Activated CD8-positive, alpha-beta memory T cell treated with anti-CD3 and anti-CD28 coated beads, Interleukin-2, amount 50 U/mL, for 1 hour (primary cell): Measurements from ENCODE around the gene PPP2R2B.

Experiments used
- DNase-seq: peaks from one replicate; pipeline ENCODE4 v3.0.0-alpha.2; 2020; ENCODE audit errors: extremely low read depth

The PPP2R2B gene

DNA sequence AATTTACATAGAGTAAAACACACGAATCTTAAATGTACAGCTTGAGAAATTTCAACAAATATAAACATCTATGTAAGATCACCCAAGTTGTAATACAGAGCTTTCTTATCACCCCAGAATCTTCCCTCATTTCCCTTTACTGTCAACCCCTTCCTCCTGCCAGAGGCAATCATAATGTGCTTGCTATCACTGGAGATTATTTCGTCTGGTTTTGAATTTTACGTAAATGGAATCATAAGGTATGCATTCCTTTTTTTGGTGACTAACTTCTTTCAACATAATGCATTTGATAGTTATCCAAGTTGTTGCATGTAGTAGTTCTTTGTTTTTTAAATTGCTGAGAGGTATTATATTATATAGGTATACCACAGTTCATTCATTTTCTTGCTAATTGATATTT lies 325.1 kb downstream of the PPP2R2B start:
- no peak for DNase-seq

DNA sequence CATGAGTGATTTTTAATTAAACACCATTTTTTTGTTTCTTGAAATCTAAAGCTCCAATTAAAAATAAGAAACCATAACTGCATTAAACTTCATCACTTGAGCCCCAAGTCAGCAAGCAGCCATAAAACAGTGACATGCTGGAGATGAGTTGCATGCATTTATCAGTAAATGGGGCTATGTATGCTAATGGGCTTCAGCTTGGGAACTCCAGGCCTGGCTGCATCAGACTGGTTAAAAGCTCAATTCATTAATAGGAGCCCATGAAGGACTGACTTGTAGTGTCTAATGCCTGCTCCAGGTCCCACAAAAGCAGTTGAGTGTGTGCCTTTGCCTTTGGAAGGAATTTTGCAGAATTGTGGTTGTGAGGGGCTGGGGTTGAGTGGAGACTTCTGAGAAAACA lies 328.9 kb downstream of the PPP2R2B start:
- no peak for DNase-seq

DNA sequence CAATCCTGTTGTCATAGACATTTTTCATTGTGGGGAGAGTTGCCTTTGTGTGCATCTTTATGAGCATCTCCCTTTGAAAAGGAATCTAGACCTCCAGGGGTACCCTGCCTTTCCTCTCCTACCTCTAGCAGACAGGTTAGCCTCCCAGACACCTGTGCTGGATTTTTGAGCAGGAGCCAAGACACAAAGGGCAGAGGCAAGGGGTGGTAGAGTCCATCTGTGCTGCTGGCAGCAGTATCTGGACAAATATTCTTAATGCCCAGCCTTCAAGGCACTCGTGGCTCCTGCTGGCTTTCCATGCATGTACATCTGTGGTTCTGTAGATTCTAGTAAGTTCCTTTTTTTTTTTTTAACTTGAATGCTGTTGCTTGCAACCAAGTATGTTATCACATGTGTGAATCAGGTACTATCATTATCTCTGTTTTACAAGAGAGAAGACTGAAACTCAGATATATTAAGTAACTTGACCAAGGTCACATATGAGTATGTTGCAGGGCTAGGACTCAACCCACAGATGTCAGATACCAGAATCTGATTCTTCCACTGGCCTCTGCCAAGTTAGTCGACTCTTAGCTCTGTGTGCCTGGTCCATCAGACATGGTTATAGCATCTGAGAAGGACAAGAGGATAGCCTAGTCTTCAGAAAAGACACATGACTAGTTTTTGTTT lies 329.6 kb downstream of the PPP2R2B start:
- DNase-seq, result no peak

DNA sequence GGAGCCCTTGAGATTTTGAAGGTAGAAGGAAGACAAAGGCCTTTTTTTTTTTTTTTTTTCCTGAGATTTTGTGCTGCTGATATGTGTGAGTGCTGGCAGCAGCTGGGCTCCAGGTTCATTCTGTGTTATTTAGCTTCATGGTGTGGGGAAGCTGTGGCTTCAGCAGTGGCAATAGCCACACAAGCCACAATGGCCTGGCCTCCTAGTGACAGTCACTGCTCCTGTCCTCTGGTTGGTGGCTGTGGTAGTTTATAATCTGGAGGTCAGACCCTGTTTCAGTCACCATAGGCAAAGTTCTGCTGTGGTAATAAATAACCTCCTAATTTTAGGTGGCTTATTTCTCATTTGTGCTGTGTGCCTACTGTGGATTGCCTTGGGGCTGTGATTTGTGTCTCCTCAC lies 334.3 kb downstream of the PPP2R2B start:
- no peak for DNase-seq

DNA sequence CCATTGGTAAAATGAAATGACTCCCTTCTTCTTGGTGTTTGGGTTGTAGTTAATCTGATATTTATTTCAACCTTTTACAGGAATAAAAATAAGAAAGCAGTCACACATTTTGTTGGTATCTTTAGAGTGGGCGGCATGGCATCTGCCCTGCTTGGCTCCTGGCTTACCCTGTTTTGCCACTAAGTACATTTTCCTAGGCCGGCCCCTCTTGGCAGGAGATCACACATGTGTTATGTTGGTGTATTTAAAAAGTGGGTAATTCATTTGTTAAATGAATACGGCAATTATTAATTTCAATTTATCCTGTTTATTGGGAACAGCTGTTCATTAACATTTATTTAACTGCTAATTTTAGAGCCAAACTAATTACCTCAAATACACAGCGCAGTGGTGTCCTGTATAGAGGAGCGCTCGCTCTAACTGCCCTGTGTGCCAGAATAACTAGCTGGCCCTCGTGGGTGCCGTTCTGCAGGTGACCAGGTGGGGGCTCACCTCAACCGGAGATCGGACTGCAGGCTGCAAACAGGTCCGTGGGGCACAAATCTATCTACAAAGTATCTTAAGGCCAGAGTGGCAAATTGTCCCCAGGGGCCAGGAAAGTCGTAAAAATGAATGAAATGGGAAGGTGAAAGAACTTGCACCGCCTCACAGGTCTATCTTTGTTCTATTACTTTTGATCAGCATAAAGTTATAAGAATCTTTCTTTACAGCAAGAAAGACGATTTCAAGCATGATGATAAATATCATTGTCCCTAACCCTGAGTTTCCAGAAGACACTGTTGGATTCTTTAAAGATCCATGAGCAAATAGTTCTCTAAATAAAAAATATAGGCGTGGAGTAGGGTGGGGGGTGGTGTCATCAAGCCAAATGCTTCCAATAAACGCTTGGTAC lies 336.4 kb downstream of the PPP2R2B start:
- DNase-seq, result peak; percentile 17

DNA sequence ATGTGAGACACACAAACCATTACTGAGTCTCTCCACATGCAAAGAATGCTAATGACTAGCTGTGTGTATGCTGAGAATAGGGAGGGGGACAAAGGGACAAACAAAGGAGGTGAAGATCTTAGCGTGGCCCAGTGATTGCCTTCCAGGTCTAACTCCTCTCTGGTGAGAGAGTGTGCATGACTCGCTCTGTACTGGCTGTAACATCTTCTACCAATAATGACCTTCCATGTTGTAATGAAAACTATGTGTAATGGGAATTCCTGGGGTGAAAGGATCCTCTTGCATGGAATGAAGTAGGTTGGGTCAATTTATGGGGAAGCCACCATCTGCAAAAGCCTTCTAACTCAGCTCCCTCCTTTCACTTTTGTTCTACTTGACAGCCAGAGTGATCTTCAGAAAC lies 338.1 kb downstream of the PPP2R2B start:
- DNase-seq, result no peak

DNA sequence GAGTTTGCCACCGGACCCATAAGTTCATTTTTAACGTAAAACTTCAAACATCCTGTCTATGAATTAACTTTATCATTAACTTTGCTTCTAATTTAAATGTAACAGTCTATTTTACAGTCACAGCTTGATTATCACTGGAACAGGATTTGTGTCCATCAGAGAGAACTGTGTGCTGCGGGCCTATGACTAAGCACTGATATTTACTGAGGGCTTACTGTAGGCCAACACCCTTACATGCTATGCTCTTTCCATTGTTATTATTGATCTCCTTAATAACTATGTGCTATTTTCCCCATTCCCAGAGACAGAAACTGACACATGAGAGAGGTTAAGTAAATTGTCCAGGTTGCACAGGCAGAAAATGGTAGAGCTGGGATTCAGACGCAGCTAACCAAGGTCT lies 338.6 kb downstream of the PPP2R2B start:
- DNase-seq, result no peak

DNA sequence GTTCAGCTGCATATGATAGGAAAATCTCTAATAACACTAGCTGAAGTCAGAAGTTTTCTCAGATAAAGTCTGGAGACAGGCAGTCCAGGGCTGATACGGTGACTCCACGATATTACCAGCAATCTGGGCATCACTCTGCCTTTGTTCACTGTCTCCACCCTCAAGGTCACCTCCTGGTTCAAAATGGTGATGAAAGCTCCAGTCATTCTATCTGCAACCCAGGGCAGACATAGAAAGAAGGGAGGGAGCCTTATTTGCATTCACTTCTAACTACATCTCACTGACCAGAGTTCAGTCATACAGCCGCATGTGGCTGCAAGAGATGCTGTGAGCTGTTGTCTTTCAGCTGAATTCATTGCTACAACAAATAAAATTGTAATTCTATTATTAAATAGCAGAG lies 340.1 kb downstream of the PPP2R2B start:
- DNase-seq, result no peak

DNA sequence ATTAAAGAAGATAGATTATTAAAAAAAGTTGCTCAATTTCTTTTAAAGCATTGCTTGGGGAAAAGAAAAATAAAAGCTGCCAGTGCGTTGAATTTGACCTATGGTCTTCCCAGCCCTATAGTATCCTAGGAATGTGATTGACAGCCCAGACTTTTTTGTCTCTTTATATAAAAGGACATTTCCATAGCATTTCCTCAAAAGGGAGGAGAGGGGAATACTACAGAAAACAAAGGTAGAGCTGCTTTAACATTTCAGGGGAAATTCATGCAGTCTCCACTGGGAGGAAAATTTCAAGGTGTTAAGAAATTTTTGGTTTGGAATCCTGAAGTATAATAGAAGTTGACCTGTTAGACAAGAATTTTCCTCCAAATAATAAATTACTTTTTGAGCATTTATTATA lies 344.7 kb downstream of the PPP2R2B start:
- DNase-seq, result no peak

DNA sequence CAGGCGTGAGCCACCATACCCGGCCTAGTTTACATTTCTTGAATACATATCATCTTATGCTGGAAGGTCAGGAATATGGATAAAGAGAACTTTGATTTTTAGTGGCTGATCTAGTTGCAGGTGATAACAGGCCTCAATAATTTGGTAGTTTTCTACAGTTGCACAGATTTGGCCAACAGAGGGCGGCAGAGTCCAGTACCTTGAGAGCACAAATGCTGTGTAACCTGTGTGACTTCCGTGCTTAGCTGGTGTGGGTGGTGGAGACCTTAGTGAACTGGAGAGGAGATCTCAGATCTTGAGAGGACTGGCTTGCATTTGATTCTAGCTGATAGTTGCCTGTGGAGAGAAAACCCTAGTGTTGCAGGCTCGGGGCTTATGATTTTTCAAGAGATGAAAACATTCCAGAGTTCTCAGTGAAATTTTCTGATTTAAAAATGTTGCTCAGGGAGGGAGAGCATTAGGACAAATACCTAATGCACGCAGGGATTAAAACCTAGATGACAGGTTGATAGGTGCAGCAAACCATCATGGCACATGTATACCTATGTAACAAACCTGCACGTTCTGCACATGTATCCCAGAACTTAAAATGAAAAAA lies 345.2 kb downstream of the PPP2R2B start:
- DNase-seq, result peak; percentile 36
